WTC11 (cell line): ENCODE measurements around the gene UTP3. TPM values are rescaled to one million over a fixed set of nuclear protein-coding genes. Genes with fewer than 3 reads are reported as not detected.

Source experiments
- ATAC-seq: fragments of 200-7000 bp; cut with Tn5 transposase; 2 replicates; pipeline ENCODE4 v1.10.0; 2021; ENCODE audit warnings: mild to moderate bottlenecking, moderate library complexity
- CTCF ChIA-PET: fragments of 300-600 bp; sonication (Branson Sonifier 250); formaldehyde crosslinking; loops from one replicate; lab custom pipeline; 2021; ENCODE audit warnings: antibody characterized with exemption; lab: Charles Lee
- POLR2A ChIA-PET: fragments of 350-600 bp; sonication (Branson Sonifier 250); formaldehyde crosslinking; loops from one replicate; lab custom pipeline; 2021; ENCODE audit warnings: antibody characterized with exemption; lab: Charles Lee
- DNase-seq: peaks from one replicate; pipeline ENCODE4 v3.0.0; 2021; ENCODE audit warnings: low spot score
- H3K27ac Mint-ChIP-seq: 2 replicates; pipeline ENCODE4 v1.8.0; 2021; ENCODE audit warnings: mixed read lengths
- H3K27me3 Mint-ChIP-seq: 2 replicates; pipeline ENCODE4 v1.8.0; 2021; ENCODE audit warnings: low read depth, mild to moderate bottlenecking, moderate library complexity, mixed read lengths
- H3K36me3 Mint-ChIP-seq: 2 replicates; pipeline ENCODE4 v1.8.0; 2021; ENCODE audit warnings: mixed read lengths
- H3K4me1 Mint-ChIP-seq: 2 replicates; pipeline ENCODE4 v1.8.0; 2022; ENCODE audit warnings: mixed read lengths
- H3K4me3 Mint-ChIP-seq: 2 replicates; pipeline ENCODE4 v1.8.0; 2021; ENCODE audit warnings: mild to moderate bottlenecking, moderate library complexity, mixed read lengths
- H3K9me3 Mint-ChIP-seq: 2 replicates; pipeline ENCODE4 v1.8.0; 2021; ENCODE audit warnings: mixed read lengths
- NFATC4 ChIP-seq: fragments of 250-450 bp; sonication (Bioruptor Pico); IDR thresholded peaks from 2 replicates; pipeline ENCODE4 v1.9.0; 2021; ENCODE audit warnings: mild to moderate bottlenecking
- NFE2L1 ChIP-seq: sonication (generic); formaldehyde crosslinking; IDR thresholded peaks from 2 replicates; pipeline ENCODE4 v1.8.1; 2023; ENCODE audit warnings: missing genetic modification reagents
- NFYB ChIP-seq: sonication (generic); formaldehyde crosslinking; conservative IDR thresholded peaks from 2 replicates; pipeline ENCODE4 v1.8.0; 2022; ENCODE audit warnings: low read depth, missing genetic modification reagents
- NR1H2 ChIP-seq: sonication (generic); formaldehyde crosslinking; IDR thresholded peaks from 2 replicates; pipeline ENCODE4 v1.9.0; 2021; ENCODE audit warnings: mild to moderate bottlenecking, moderate library complexity, missing genetic modification reagents
- SMAD3 ChIP-seq: sonication (generic); formaldehyde crosslinking; IDR thresholded peaks from 2 replicates; pipeline ENCODE4 v1.8.0; 2022; ENCODE audit warnings: missing genetic modification reagents, mild to moderate bottlenecking, borderline replicate concordance
- ZNF219 ChIP-seq: sonication (generic); formaldehyde crosslinking; IDR thresholded peaks from 2 replicates; pipeline ENCODE4 v1.8.0; 2023; ENCODE audit warnings: missing genetic modification reagents, mild to moderate bottlenecking, borderline replicate concordance
- ZNF263 ChIP-seq: sonication (generic); formaldehyde crosslinking; IDR thresholded peaks from 2 replicates; pipeline ENCODE4 v1.8.1; 2022; ENCODE audit warnings: low read depth, mild to moderate bottlenecking, moderate library complexity, missing genetic modification reagents
- ZNF671 ChIP-seq: fragments of 250-450 bp; sonication (Bioruptor Pico); IDR thresholded peaks from 2 replicates; pipeline ENCODE4 v1.8.0; 2021; ENCODE audit warnings: mild to moderate bottlenecking
- total RNA-seq: library from RNA; stranded (reverse); gene quantifications from 3 replicates; pipeline ENCODE4 v1.2.3, GENCODE V29; 2021
- TF ChIP-seq, protein P1 (sequence below): sonication (generic); formaldehyde crosslinking; IDR thresholded peaks from 2 replicates; pipeline ENCODE4 v1.8.0; 2022; ENCODE audit warnings: mild to moderate bottlenecking, missing genetic modification reagents
- TF ChIP-seq, protein P2 (sequence below): sonication (generic); formaldehyde crosslinking; IDR thresholded peaks from 2 replicates; pipeline ENCODE4 v1.8.0; 2023; ENCODE audit warnings: missing genetic modification reagents, mild to moderate bottlenecking, borderline replicate concordance
- TF ChIP-seq, protein P3 (sequence below): sonication (generic); formaldehyde crosslinking; conservative IDR thresholded peaks from 2 replicates; pipeline ENCODE4 v1.8.1; 2022; ENCODE audit warnings: mild to moderate bottlenecking, missing genetic modification reagents
- TF ChIP-seq, protein P4 (sequence below): sonication (generic); formaldehyde crosslinking; IDR thresholded peaks from 2 replicates; pipeline ENCODE4 v1.8.0; 2022; ENCODE audit warnings: missing genetic modification reagents
- TF ChIP-seq, protein P5 (sequence below): fragments of 250-450 bp; sonication (Bioruptor Pico); IDR thresholded peaks from 2 replicates; pipeline ENCODE4 v1.9.0; 2021; ENCODE audit warnings: moderate library complexity, mild to moderate bottlenecking, inconsistent platforms, borderline replicate concordance
- TF ChIP-seq, protein P6 (sequence below): sonication (generic); formaldehyde crosslinking; conservative IDR thresholded peaks from 2 replicates; pipeline ENCODE4 v1.8.1; 2023; ENCODE audit warnings: mild to moderate bottlenecking, low read depth, missing genetic modification reagents, moderate library complexity
- TF ChIP-seq, protein P7 (sequence below): fragments of 250-450 bp; sonication (Bioruptor Pico); IDR thresholded peaks from 2 replicates; pipeline ENCODE4 v1.9.0; 2021; ENCODE audit warnings: mild to moderate bottlenecking, borderline replicate concordance

UTP3 gene
- total RNA-seq, 1 experiment from 2014 or later: 45.5 TPM

DNA sequence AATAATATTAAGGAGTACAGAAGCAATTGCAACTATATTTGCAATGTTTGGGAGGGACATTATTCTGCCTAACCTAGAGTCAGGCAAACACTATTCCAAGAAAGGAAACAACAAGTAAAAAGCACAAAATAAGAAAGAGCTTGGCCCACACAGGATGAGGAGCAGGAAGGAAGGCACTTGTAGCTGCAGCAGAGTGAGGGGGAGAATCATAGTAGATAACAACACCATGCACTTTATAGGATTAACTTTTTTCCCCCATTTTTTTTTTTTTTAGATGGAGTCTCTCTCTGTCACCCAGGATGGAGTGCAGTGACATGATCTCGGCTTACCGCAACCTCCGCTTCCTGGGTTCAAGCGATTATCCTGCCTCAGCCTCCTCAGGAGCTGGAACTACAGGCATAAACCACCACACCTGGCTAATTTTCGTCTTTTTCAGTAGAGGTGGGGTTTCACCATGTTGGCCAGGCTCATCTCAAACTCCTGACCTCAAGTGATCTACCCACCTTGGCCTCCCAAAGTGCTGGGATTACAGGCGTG, 11.7 kb upstream of the UTP3 start:
- ChIA-PET POLR2A (no interaction called here), CTCF (interaction anchor here (0.8 kb wide), 1 partner anchor 11 kb away, joined by 4 read pairs; no protein-coding TSS in a partner anchor)
- Mint-ChIP-seq H3K36me3 (no peaks in the 10 kb centered on the region), H3K27ac (no peak overlapping the region), H3K27me3 (peaks cover 3% of the 10 kb centered on the region; the same call in 1 of the 2 replicates), H3K4me1 (no peaks in the 10 kb centered on the region), H3K4me3 (no peak overlapping the region), H3K9me3 (no peaks in the 10 kb centered on the region)
- DNase-seq (no peak), ATAC-seq (no peak)
- TF ChIP-seq ZNF671 (CRISPR knock-in tag): no peak
- no peak for TF ChIP-seq SMAD3 (CRISPR knock-in tag)

DNA sequence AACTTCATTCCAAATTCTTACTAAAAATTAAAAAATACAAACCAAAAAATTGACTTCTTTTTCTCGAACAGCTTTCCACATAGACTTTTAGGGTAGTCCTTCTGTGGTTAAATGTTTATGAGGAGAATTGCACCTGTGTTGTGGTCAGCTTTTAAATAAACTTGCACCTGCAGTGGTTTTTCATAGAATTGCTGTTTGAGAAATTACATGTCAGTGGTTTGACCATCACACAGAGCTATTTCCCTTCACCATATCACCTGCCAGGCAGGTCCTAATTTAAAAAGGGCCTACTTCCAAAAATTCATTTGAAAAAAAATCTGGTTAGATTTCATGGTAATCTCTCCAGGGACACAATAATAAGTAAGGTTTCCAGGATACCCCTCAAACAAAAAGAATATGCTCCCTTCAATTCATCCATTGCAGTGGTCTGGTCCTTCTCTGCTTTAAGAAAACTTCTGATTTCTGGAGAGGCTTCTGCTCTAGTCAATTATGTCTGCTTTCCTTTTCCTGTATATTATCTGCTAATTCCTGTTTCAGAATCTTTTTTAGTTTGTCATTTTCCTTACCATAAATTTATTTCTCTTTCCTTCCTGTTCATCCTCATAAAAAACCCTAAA, 9.8 kb upstream of the UTP3 start:
- Mint-ChIP-seq H3K36me3 (no peaks in the 10 kb centered on the region), H3K4me3 (no peak overlapping the region), H3K27me3 (peaks cover 3% of the 10 kb centered on the region; the same call in 1 of the 2 replicates), H3K4me1 (no peaks in the 10 kb centered on the region), H3K9me3 (no peaks in the 10 kb centered on the region), H3K27ac (no peak overlapping the region)
- POLR2A ChIA-PET: no interaction called here
- ATAC-seq (no peak), DNase-seq (no peak)
- CTCF ChIA-PET: interaction anchor here (1.0 kb wide), 1 partner anchor 57 kb away, joined by 5 read pairs; no protein-coding TSS in a partner anchor
- no peak for TF ChIP-seq SMAD3 (CRISPR knock-in tag)
- TF ChIP-seq NFYB (CRISPR knock-in tag): no peak
- TF ChIP-seq, protein P1, sequence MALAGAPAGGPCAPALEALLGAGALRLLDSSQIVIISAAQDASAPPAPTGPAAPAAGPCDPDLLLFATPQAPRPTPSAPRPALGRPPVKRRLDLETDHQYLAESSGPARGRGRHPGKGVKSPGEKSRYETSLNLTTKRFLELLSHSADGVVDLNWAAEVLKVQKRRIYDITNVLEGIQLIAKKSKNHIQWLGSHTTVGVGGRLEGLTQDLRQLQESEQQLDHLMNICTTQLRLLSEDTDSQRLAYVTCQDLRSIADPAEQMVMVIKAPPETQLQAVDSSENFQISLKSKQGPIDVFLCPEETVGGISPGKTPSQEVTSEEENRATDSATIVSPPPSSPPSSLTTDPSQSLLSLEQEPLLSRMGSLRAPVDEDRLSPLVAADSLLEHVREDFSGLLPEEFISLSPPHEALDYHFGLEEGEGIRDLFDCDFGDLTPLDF: no peak
- TF ChIP-seq, protein P2, sequence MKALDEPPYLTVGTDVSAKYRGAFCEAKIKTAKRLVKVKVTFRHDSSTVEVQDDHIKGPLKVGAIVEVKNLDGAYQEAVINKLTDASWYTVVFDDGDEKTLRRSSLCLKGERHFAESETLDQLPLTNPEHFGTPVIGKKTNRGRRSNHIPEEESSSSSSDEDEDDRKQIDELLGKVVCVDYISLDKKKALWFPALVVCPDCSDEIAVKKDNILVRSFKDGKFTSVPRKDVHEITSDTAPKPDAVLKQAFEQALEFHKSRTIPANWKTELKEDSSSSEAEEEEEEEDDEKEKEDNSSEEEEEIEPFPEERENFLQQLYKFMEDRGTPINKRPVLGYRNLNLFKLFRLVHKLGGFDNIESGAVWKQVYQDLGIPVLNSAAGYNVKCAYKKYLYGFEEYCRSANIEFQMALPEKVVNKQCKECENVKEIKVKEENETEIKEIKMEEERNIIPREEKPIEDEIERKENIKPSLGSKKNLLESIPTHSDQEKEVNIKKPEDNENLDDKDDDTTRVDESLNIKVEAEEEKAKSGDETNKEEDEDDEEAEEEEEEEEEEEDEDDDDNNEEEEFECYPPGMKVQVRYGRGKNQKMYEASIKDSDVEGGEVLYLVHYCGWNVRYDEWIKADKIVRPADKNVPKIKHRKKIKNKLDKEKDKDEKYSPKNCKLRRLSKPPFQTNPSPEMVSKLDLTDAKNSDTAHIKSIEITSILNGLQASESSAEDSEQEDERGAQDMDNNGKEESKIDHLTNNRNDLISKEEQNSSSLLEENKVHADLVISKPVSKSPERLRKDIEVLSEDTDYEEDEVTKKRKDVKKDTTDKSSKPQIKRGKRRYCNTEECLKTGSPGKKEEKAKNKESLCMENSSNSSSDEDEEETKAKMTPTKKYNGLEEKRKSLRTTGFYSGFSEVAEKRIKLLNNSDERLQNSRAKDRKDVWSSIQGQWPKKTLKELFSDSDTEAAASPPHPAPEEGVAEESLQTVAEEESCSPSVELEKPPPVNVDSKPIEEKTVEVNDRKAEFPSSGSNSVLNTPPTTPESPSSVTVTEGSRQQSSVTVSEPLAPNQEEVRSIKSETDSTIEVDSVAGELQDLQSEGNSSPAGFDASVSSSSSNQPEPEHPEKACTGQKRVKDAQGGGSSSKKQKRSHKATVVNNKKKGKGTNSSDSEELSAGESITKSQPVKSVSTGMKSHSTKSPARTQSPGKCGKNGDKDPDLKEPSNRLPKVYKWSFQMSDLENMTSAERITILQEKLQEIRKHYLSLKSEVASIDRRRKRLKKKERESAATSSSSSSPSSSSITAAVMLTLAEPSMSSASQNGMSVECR (CRISPR knock-in tag): no peak
- TF ChIP-seq NR1H2 (CRISPR knock-in tag): no peak
- no peak for TF ChIP-seq NFATC4
- TF ChIP-seq, protein P3, sequence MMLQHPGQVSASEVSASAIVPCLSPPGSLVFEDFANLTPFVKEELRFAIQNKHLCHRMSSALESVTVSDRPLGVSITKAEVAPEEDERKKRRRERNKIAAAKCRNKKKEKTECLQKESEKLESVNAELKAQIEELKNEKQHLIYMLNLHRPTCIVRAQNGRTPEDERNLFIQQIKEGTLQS (CRISPR knock-in tag): no peak
- no peak for TF ChIP-seq ZNF219
- TF ChIP-seq, protein P4, sequence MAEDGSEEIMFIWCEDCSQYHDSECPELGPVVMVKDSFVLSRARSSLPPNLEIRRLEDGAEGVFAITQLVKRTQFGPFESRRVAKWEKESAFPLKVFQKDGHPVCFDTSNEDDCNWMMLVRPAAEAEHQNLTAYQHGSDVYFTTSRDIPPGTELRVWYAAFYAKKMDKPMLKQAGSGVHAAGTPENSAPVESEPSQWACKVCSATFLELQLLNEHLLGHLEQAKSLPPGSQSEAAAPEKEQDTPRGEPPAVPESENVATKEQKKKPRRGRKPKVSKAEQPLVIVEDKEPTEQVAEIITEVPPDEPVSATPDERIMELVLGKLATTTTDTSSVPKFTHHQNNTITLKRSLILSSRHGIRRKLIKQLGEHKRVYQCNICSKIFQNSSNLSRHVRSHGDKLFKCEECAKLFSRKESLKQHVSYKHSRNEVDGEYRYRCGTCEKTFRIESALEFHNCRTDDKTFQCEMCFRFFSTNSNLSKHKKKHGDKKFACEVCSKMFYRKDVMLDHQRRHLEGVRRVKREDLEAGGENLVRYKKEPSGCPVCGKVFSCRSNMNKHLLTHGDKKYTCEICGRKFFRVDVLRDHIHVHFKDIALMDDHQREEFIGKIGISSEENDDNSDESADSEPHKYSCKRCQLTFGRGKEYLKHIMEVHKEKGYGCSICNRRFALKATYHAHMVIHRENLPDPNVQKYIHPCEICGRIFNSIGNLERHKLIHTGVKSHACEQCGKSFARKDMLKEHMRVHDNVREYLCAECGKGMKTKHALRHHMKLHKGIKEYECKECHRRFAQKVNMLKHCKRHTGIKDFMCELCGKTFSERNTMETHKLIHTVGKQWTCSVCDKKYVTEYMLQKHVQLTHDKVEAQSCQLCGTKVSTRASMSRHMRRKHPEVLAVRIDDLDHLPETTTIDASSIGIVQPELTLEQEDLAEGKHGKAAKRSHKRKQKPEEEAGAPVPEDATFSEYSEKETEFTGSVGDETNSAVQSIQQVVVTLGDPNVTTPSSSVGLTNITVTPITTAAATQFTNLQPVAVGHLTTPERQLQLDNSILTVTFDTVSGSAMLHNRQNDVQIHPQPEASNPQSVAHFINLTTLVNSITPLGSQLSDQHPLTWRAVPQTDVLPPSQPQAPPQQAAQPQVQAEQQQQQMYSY (CRISPR knock-in tag): no peak
- TF ChIP-seq NFE2L1 (CRISPR knock-in tag): no peak
- TF ChIP-seq, protein P5, sequence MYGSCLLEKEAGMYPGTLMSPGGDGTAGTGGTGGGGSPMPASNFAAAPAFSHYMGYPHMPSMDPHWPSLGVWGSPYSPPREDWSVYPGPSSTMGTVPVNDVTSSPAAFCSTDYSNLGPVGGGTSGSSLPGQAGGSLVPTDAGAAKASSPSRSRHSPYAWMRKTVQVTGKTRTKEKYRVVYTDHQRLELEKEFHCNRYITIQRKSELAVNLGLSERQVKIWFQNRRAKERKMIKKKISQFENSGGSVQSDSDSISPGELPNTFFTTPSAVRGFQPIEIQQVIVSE (CRISPR knock-in tag): no peak
- TF ChIP-seq ZNF263 (CRISPR knock-in tag): no peak
- TF ChIP-seq, protein P6, sequence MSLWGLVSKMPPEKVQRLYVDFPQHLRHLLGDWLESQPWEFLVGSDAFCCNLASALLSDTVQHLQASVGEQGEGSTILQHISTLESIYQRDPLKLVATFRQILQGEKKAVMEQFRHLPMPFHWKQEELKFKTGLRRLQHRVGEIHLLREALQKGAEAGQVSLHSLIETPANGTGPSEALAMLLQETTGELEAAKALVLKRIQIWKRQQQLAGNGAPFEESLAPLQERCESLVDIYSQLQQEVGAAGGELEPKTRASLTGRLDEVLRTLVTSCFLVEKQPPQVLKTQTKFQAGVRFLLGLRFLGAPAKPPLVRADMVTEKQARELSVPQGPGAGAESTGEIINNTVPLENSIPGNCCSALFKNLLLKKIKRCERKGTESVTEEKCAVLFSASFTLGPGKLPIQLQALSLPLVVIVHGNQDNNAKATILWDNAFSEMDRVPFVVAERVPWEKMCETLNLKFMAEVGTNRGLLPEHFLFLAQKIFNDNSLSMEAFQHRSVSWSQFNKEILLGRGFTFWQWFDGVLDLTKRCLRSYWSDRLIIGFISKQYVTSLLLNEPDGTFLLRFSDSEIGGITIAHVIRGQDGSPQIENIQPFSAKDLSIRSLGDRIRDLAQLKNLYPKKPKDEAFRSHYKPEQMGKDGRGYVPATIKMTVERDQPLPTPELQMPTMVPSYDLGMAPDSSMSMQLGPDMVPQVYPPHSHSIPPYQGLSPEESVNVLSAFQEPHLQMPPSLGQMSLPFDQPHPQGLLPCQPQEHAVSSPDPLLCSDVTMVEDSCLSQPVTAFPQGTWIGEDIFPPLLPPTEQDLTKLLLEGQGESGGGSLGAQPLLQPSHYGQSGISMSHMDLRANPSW: no peak
- TF ChIP-seq, protein P7, sequence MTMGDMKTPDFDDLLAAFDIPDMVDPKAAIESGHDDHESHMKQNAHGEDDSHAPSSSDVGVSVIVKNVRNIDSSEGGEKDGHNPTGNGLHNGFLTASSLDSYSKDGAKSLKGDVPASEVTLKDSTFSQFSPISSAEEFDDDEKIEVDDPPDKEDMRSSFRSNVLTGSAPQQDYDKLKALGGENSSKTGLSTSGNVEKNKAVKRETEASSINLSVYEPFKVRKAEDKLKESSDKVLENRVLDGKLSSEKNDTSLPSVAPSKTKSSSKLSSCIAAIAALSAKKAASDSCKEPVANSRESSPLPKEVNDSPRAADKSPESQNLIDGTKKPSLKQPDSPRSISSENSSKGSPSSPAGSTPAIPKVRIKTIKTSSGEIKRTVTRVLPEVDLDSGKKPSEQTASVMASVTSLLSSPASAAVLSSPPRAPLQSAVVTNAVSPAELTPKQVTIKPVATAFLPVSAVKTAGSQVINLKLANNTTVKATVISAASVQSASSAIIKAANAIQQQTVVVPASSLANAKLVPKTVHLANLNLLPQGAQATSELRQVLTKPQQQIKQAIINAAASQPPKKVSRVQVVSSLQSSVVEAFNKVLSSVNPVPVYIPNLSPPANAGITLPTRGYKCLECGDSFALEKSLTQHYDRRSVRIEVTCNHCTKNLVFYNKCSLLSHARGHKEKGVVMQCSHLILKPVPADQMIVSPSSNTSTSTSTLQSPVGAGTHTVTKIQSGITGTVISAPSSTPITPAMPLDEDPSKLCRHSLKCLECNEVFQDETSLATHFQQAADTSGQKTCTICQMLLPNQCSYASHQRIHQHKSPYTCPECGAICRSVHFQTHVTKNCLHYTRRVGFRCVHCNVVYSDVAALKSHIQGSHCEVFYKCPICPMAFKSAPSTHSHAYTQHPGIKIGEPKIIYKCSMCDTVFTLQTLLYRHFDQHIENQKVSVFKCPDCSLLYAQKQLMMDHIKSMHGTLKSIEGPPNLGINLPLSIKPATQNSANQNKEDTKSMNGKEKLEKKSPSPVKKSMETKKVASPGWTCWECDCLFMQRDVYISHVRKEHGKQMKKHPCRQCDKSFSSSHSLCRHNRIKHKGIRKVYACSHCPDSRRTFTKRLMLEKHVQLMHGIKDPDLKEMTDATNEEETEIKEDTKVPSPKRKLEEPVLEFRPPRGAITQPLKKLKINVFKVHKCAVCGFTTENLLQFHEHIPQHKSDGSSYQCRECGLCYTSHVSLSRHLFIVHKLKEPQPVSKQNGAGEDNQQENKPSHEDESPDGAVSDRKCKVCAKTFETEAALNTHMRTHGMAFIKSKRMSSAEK: no peak
